AG09319 (cell line): Measurements from ENCODE around the gene AKAP7.
"Not testable (repeated sequence)": the region's sequence is repeated elsewhere in the genome, so short reads cannot be mapped to it uniquely, and the experiment has no call there.

ENCODE experiments used
- DNase-seq: peaks from one replicate; pipeline ENCODE4 v3.0.0-alpha.2; 2010; ENCODE audit warnings: low read depth; ENCODE audit errors: extremely low read depth
- TF ChIP-seq, protein P1 (sequence below): IDR thresholded peaks from 2 replicates; pipeline ENCODE4 v1.5.1; 2011; ENCODE audit warnings: low read depth, mild to moderate bottlenecking, inconsistent platforms, low read length, moderate library complexity

The AKAP7 gene

DNA sequence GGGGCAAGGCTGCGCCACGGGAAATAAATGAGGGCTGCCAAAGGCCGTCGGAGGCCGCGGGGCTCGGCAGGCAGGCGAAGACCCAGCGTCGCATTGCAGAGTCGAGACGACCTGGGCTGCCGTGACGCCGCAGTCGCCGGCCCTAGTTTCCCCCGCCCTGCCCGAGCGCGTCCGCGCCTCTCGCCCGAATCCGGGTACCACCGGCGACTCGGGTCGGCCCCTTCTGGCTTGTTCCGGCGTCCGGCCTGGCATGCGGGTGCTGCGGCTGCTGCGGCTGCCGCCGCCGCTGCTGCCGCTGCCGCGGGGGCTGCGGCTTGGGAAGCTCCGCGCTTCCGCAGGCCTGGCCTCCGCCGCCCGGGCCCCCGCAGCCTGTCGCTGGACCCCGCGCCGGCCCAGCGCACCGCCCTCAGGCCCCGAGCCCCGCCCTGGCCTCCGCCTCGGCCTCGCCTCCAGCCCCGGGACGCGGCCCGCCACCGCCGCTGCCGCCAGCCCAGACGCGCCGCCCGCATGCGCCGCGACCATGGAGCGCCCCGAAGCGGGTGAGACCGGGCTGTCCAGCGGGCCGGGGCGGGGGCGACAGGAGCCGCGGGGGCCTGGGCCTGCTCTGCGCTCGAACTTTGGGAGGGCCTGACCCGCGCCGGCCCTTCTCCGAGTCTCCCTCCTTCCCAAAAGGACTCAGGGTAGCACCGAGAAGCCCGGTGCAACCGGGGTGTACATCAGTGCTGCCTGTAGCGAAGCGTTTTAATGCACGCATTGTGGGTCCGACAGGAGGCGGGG is at the start of gene AKAP7:
Gene AKAP7 (plus strand): TSS at position 224 of the 777 bp plus-strand sequence. CDS start 297 bp downstream, at position 521.
- no peak for DNase-seq
- TF ChIP-seq, protein P1, sequence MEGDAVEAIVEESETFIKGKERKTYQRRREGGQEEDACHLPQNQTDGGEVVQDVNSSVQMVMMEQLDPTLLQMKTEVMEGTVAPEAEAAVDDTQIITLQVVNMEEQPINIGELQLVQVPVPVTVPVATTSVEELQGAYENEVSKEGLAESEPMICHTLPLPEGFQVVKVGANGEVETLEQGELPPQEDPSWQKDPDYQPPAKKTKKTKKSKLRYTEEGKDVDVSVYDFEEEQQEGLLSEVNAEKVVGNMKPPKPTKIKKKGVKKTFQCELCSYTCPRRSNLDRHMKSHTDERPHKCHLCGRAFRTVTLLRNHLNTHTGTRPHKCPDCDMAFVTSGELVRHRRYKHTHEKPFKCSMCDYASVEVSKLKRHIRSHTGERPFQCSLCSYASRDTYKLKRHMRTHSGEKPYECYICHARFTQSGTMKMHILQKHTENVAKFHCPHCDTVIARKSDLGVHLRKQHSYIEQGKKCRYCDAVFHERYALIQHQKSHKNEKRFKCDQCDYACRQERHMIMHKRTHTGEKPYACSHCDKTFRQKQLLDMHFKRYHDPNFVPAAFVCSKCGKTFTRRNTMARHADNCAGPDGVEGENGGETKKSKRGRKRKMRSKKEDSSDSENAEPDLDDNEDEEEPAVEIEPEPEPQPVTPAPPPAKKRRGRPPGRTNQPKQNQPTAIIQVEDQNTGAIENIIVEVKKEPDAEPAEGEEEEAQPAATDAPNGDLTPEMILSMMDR = no peak

DNA sequence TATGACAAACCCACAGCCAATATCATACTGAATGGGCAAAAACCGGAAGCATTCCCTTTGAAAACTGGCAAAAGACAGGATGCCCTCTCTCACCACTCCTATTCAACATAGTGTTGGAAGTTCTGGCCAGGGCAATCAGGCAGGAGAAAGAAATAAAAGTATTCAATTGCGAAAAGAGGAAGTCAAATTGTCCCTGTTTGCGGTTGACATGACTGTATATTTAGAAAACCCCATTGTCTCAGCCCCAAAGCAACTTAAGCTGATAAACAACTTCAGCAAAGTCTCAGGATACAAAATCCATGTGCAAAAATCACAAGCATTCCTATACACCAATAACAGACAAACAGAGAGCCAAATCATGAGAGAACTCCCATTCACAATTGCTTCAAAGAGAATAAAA is 44.9 kb upstream of the AKAP7 start:
- not testable (repeated sequence) for DNase-seq

GRCh38 chr6:131091944-131092343 is 43.3 kb upstream of the AKAP7 start:
- not testable (repeated sequence) for DNase-seq

DNA sequence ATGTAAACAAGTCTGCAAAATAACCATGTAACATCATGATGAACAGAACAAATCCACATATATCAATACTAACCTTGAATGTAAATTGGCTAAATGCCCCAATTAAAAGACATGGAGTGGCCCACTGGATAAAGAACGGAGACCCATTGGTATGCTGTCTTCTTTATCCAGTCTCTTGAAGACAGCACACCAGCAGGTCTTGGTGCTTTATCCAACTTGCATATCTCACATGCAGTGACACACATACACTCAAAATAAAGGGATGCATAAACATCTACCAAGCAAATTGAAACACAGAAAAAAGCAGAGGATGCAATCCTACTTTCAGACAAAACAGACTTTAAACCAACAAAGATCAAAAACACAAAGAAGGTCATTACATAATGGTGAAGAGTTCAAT is 41.9 kb upstream of the AKAP7 start:
- DNase-seq = no peak
- TF ChIP-seq, protein P1 = no peak

- no peak for DNase-seq
These were observed 38.5 kb upstream of the AKAP7 start for GRCh38 chr6:131096786-131097185.

DNA sequence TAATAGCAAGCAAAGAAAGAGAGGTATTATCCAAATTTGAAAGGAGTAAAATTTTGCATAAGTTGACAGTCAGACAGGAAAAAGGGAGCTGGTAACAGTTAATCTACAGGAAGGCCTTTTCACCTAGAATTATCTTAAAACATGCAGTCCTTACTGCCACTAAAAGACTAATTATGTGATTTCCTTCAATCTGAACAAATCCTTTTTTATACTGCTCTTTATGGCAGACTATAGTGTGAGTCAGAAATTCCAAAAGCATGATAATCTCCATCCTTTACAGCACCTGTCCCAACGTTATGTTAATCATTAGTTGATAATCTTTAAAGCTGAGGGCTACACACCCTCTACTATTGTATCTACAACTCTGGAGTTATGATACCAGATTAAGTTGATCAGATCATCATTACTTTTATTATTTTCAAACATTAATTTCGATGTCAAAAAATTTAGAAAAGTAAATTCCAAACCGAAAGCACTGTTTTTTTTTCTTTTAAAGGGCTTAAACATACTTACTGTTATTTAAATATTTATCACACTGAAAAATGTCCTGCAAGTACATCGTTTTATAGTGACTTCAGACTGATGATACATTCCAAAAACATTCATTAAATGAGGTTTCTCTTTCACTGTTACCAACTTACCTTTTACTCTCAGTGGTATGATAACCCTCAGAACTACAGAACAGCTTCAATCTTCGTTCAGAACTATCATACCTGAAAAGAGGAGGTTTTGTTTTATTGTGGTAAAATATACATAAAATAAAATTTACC is 33.2 kb upstream of the AKAP7 start:
- DNase-seq = no peak

More at GRCh38 chr6:131096786-131097185, 38.5 kb upstream of the AKAP7 start:
- TF ChIP-seq, protein P1 = no peak

GRCh38 chr6:131103296-131103695 is 32.0 kb upstream of the AKAP7 start:
- TF ChIP-seq, protein P1 = no peak
- DNase-seq = no peak

More for the DNA sequence above, 33.2 kb upstream of the AKAP7 start:
- TF ChIP-seq, protein P1 = no peak

DNA sequence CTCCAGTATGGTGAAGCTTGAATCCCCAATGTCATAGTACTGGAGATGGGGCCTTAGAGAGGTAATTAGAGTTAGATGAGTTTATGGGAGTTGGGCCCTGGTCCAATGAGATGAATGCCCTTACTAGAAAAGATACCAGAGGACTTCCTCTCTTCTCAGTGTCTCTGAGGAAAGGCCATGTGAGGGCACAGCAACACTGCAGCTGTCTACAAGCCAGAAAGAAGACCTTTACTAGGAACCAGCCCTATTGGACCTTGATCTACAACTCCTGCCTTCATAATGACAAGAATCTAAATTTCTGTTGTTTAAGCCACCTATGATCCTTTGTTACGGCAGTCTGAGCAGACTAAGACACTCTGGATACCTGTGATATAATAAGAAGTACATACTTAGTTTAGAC is 31.4 kb upstream of the AKAP7 start:
- no peak for DNase-seq
- TF ChIP-seq, protein P1 = no peak
